Peyer's patch (tissue), 4 donors: ENCODE data around the gene CDON.

ENCODE experiments used
- CTCF ChIP-seq, 6 experiments: fragments of 450-650 bp in 4 of 6; fragments of 200-600 bp in 2 of 6; sonication (generic) in 1 of 6; IDR thresholded peaks; one replicate each; pipeline ENCODE4 v1.5.1; 2017 to 2019; ENCODE audit warnings: antibody characterized with exemption in 6 of 6, mild to moderate bottlenecking in 3 of 6, moderate library complexity in 1 of 6
- POLR2A ChIP-seq, 2 donors: fragments of 450-650 bp; IDR thresholded peaks; one replicate each; pipeline ENCODE4 v1.5.1; 2017; ENCODE audit warnings: antibody characterized with exemption in 2 of 2, mild to moderate bottlenecking in 2 of 2, moderate library complexity in 2 of 2

- TF ChIP-seq POLR2A (IDR thresholded peaks at IDR 0.05) = no peak
- no peak for TF ChIP-seq CTCF (IDR thresholded peaks at IDR 0.05)
Observed at GRCh38 chr11:126084608-126084912, 21.9 kb upstream of the CDON start.
